Measurements from ENCODE around the gene CLCF1.
A peak's percentile ranks its signal among the peaks of the same experiment; 100 is the strongest.

Gene CLCF1

GRCh38 chr11:67379061-67380058, 6.0 kb upstream of the CLCF1 start:
- Histone ChIP-seq H2AFZ (ENCODE audit: low read length, unreplicated experiment) (peak overlapping the region; percentile 62), H3K4me3 (ENCODE audit: low read depth, low read length) (no peak overlapping the region), H3K79me2 (ENCODE audit: control insufficient read depth, insufficient read depth, low read length, unreplicated experiment) (no peaks in the 10 kb centered on the region), H3K27me3 (ENCODE audit: insufficient read depth, low read length) (no peaks in the 10 kb centered on the region), H3K36me3 (ENCODE audit: insufficient read depth, low read length) (no peaks in the 10 kb centered on the region), H3K4me1 (ENCODE audit: control insufficient read depth, insufficient read depth, low read length, unreplicated experiment) (peaks cover 54% of the 10 kb centered on the region), H3K27ac (ENCODE audit: low read depth, low read length) (peak overlapping the region; percentile 24)

DNA sequence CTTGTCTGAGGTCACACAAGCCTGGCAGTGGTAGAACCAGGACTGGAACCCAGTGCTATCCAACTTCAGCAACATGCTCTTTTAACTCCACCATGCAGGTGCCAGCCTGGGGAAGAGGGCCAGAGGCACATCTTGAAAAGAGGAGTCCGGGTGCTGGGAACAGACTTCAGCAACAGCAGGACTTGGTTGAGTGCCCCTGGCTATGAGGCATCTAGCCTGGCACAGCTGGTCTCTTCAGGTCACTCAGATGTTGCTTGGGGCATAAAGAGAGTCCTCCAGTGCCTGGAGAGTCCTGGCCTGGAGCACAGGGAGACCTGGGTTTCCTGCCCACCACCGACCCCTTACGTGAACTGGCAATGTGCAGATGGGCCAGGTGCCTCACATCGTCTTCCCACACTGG, 5.1 kb upstream of the CLCF1 start:
- no peak overlapping the region for H3K27ac ChIP-seq (ENCODE audit: low read depth, low read length)

DNA sequence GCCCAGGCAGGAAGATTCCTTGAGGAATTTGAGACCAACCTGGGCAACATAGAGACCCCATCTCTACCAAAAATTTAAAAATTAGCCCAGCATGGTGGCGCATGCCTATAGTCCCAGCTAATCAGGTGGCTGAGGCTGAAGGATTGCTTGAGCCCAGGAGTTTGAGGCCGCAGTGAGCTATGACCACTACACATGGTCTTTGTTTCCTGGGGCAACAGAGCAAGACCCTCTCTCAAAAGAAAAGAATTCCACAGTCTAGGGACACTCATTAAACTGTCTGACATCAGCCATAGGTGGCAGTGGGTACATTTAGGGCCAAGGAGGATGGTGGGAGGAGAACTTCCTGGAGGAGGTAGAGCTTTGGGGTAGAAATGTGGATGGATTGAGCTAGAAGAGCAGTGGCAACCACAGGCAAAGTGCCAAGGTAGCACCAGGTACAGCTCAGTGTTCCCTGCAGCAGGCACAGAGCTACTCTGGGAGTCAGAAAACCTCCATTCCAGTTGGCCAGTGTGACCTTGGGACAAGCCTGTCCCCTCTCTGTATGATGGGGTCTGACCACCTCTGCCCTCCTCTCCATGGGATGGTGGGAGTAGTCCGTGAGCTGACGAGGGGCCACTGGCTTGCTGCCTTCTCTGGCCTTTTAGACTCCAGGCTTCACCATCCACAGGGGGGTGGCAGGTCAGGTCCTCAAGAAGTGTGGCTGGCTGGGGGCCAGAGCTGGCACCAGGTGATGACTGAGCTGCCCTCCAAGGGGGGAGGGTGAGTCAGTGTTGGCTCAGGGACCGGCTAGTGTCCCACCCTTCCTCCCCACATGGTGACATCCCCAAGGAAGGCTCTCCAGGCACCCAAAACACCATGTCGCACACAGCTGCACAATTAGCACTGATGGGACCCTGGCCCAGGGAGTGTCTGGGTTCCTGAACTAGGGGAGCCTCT, 3.7 kb upstream of the CLCF1 start:
- Histone ChIP-seq H3K4me3 (ENCODE audit: low read depth, low read length) (no peak overlapping the region), H3K27ac (ENCODE audit: low read depth, low read length) (no peak overlapping the region), H2AFZ (ENCODE audit: low read length, unreplicated experiment) (no peak overlapping the region), H3K79me2 (ENCODE audit: control insufficient read depth, insufficient read depth, low read length, unreplicated experiment) (peaks cover 11% of the 10 kb centered on the region), H3K36me3 (ENCODE audit: insufficient read depth, low read length) (no peaks in the 10 kb centered on the region), H3K4me1 (ENCODE audit: control insufficient read depth, insufficient read depth, low read length, unreplicated experiment) (peaks cover 52% of the 10 kb centered on the region), H3K27me3 (ENCODE audit: insufficient read depth, low read length) (no peaks in the 10 kb centered on the region)

More for the DNA sequence above, 5.1 kb upstream of the CLCF1 start:
- Histone ChIP-seq H3K36me3 (ENCODE audit: insufficient read depth, low read length) (no peaks in the 10 kb centered on the region), H3K27me3 (ENCODE audit: insufficient read depth, low read length) (no peaks in the 10 kb centered on the region), H2AFZ (ENCODE audit: low read length, unreplicated experiment) (no peak overlapping the region), H3K4me3 (ENCODE audit: low read depth, low read length) (no peak overlapping the region), H3K79me2 (ENCODE audit: control insufficient read depth, insufficient read depth, low read length, unreplicated experiment) (no peaks in the 10 kb centered on the region), H3K4me1 (ENCODE audit: control insufficient read depth, insufficient read depth, low read length, unreplicated experiment) (peaks cover 52% of the 10 kb centered on the region)

GRCh38 chr11:67376063-67376820, 2.8 kb upstream of the CLCF1 start:
- Histone ChIP-seq H3K4me3 (ENCODE audit: low read depth, low read length) (no peak overlapping the region), H2AFZ (ENCODE audit: low read length, unreplicated experiment) (no peak overlapping the region), H3K27ac (ENCODE audit: low read depth, low read length) (no peak overlapping the region), H3K36me3 (ENCODE audit: insufficient read depth, low read length) (no peaks in the 10 kb centered on the region), H3K4me1 (ENCODE audit: control insufficient read depth, insufficient read depth, low read length, unreplicated experiment) (peaks cover 55% of the 10 kb centered on the region), H3K27me3 (ENCODE audit: insufficient read depth, low read length) (no peaks in the 10 kb centered on the region), H3K79me2 (ENCODE audit: control insufficient read depth, insufficient read depth, low read length, unreplicated experiment) (peaks cover 20% of the 10 kb centered on the region)

DNA sequence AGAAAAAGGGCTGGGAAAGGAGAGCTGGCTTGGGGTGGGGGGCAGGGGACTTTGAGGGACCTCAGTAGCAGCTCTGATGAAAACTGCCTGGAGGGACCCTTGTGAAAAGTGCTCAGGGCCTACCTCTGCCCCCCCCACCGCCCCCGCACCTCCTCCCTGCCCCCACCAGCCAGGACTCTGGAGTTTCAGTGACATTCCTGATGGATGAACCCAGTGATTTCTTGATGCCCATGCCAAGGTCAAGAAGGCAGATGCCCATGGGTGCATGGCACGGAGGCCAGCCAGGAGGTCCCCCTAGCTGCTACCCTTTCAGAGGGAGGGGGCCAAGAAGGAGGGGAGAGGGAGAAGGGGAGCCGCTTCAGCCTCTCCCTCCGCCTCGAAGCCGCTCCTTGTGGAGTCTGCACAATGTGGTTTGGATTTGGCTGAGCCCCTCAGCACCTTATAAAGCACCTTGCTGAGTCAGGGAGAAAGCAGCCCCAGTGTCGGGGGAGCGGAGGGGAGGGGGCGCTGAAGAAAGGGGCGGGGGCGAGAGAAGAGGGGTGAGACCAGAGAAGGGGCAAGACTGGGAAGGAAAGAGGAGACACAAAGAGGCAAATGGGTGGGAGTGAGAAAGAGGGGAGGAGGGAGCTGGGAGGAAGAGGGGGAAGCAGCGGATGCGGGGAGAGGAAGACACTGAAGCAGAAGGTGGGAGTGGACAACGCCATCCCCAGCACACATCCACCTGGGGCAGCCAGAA, 2.1 kb upstream of the CLCF1 start:
- Histone ChIP-seq H3K27ac (ENCODE audit: low read depth, low read length) (peak overlapping the region; percentile 99), H3K4me1 (ENCODE audit: control insufficient read depth, insufficient read depth, low read length, unreplicated experiment) (peaks cover 58% of the 10 kb centered on the region), H2AFZ (ENCODE audit: low read length, unreplicated experiment) (no peak overlapping the region), H3K36me3 (ENCODE audit: insufficient read depth, low read length) (no peaks in the 10 kb centered on the region), H3K79me2 (ENCODE audit: control insufficient read depth, insufficient read depth, low read length, unreplicated experiment) (peaks cover 28% of the 10 kb centered on the region), H3K27me3 (ENCODE audit: insufficient read depth, low read length) (no peaks in the 10 kb centered on the region), H3K4me3 (ENCODE audit: low read depth, low read length) (no peak overlapping the region)

DNA sequence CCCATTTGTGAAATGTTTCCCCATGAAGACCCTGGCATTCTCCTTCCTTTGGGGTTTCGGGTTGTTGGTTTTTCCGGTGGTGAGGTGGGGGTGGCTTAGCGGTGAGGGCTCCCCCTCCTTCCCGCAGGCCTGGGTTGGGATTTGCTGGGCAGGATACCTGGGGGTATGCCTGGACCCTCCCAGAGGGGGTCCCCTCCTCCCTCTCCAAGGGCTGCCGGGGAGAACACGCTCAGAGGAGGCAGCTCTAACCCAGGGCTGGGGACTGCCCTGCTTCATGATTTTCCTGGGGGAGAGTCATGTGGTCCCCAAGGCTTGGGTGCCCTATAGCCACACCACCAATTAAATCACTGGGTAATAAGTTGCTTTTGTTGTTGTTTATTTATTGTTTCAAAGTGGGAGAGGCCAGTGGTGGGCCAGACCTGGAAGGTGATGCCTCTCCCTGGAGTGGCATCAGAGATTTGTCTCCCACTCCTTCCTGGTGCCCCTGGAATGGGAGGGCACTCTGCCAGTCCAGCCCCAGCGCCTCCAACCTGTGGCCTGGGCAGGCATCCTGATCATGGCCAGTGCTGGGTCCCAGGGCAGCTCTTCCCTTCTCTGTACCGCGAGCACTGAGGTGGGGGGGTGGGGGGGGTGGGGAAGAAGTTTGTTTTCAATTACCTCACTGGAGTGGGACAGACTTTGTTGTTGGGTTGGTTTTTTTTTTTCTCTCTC, 1.3 kb upstream of the CLCF1 start:
- no peaks in the 10 kb centered on the region for H3K27me3 ChIP-seq (ENCODE audit: insufficient read depth, low read length)
- H3K27ac ChIP-seq (ENCODE audit: low read depth, low read length), result peak overlapping the region; percentile 99
- H3K4me3 ChIP-seq (ENCODE audit: low read depth, low read length), result peak overlapping the region; percentile 95
- H2AFZ ChIP-seq (ENCODE audit: low read length, unreplicated experiment), result no peak overlapping the region
- peaks cover 35% of the 10 kb centered on the region for H3K79me2 ChIP-seq (ENCODE audit: control insufficient read depth, insufficient read depth, low read length, unreplicated experiment)
- H3K4me1 ChIP-seq (ENCODE audit: control insufficient read depth, insufficient read depth, low read length, unreplicated experiment), result peaks cover 64% of the 10 kb centered on the region
- H3K36me3 ChIP-seq (ENCODE audit: insufficient read depth, low read length), result no peaks in the 10 kb centered on the region

DNA sequence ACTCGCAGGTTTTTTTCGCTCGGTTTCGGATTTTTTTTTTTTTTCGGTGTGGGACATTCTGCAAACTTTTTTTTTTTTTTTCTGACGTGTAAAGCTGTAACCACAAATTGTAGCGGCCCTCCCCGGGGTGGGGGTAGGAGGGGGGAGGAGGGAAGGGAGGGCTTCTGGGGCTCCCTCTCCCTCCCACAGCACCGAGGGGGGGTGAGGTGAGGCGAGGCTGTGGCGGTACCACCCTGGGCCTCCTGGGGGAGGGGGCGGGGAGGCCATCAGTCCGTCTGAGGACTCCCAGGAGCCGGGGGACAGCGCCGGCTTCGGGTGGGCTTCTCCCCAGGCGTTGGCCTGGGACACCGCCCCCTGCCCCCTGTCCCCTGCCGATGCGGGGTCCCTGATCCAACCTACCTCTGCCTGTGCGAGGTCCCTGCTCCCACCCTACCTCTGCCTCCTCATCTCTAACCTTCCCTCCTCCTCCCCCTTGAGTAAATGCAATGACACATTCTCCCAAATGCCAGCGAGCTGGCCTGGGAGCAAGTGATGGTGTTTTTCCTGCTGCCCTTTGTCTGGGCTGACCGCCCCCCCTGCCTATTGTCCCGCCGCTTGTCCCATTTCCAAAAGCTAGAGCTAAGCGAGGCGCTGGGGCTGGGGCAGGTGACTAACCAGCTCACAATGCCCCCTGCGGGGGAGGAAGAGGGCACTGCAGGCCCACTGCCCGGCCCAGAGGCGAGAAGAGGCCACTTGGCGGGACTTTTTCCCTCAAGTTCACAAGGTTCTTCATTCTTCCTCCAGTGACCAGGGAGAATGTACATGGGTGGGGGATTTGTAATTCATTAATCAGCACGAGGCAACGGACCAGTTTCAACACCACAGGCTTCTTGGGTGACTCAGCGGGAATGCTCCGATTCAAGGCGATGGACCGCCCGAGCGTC, 511 bp upstream of the CLCF1 start:
- Histone ChIP-seq H3K4me1 (ENCODE audit: control insufficient read depth, insufficient read depth, low read length, unreplicated experiment) (peaks cover 64% of the 10 kb centered on the region), H3K27ac (ENCODE audit: low read depth, low read length) (peak overlapping the region; percentile 99), H3K36me3 (ENCODE audit: insufficient read depth, low read length) (no peaks in the 10 kb centered on the region), H3K4me3 (ENCODE audit: low read depth, low read length) (peak overlapping the region; percentile 95), H3K27me3 (ENCODE audit: insufficient read depth, low read length) (no peaks in the 10 kb centered on the region), H2AFZ (ENCODE audit: low read length, unreplicated experiment) (no peak overlapping the region), H3K79me2 (ENCODE audit: control insufficient read depth, insufficient read depth, low read length, unreplicated experiment) (peaks cover 43% of the 10 kb centered on the region)

- Histone ChIP-seq H3K79me2 (ENCODE audit: control insufficient read depth, insufficient read depth, low read length, unreplicated experiment) (peaks cover 55% of the 10 kb centered on the region), H3K4me1 (ENCODE audit: control insufficient read depth, insufficient read depth, low read length, unreplicated experiment) (peaks cover 68% of the 10 kb centered on the region), H3K27ac (ENCODE audit: low read depth, low read length) (peak overlapping the region; percentile 99), H3K4me3 (ENCODE audit: low read depth, low read length) (peak overlapping the region; percentile 95), H3K36me3 (ENCODE audit: insufficient read depth, low read length) (no peaks in the 10 kb centered on the region), H2AFZ (ENCODE audit: low read length, unreplicated experiment) (no peak overlapping the region), H3K27me3 (ENCODE audit: insufficient read depth, low read length) (no peaks in the 10 kb centered on the region)
Observed at GRCh38 chr11:67372321-67372992, 941 bp downstream of the CLCF1 start.

Data from ACC112 (cell line).